DND-41 (cell line): ENCODE data around the gene CRTAP.

Experiments
- CTCF ChIP-seq: IDR thresholded peaks from 2 replicates; pipeline ENCODE4 v1.5.1; 2012; ENCODE audit warnings: borderline replicate concordance, low read length, moderate library complexity, mild to moderate bottlenecking; ENCODE audit not compliant: poor library complexity, severe bottlenecking; ENCODE audit errors: extremely low read depth
- EZH2 ChIP-seq: IDR thresholded peaks from 3 replicates; pipeline ENCODE4 v1.6.1; 2012; ENCODE audit warnings: borderline replicate concordance, low read depth, mild to moderate bottlenecking, moderate library complexity, low read length, inconsistent platforms; ENCODE audit not compliant: severe bottlenecking

- TF ChIP-seq CTCF (no peak), EZH2 (no peak)
Measured at GRCh38 chr3:33128706-33129105, 14.9 kb downstream of the CRTAP start.
